Epithelial cell of alveolus of lung (primary cell): ENCODE results near the gene POLL. TPM values are rescaled to one million over a fixed set of nuclear protein-coding genes. Genes with fewer than 3 reads are reported as not detected.

ENCODE experiments used
- total RNA-seq: library from RNA; depleted of rRNA; stranded (reverse); fragments of >200 nt; gene quantifications from 2 replicates; pipeline ENCODE4 v1.2.1, GENCODE V29; 2015

POLL gene
- 16.0 and 31.5 TPM in 2 replicates for total RNA-seq

DNA sequence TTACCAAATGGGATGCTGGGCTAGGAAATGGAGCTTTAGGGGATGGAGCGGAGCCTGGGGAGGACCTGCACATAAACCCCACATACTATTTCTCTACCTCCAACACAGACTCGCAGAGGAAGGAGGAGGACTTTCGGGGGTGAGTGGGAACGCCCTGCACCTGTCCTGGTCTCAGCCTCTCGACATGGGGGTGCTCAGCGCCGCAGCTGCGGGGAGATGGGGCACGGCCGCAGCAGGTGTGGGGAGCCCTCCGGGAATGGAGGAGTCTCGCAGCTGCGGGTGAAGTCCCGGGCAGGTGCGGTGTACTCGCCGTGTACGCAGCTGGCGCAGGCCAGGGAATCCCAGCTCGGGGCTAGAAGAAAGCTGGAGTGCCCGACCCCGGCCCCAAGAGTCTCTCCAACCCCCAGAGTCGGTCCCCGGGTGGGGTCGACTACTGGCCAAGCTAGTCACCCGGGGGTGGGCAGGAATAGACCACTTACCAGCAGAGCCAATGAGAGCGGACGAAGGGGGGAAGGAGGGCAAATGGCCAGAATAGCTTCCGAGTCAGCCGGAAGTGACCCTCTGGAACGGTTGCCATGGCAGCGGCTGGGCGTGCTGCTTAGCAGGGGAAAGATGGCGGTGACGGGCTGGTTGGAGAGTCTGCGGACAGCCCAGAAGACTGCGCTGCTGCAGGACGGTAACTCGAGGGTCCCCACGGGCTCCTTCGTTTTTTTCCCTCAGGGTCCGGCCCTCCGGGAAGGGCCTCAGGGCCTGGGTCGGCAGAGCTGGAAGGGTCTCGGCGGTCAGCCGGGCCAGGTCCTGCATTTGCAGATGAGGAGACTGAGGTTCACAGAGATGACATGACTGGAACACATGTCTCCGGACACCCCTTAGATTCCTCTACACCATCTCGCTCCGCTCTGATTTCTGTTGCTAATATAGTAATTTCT is at the start of gene POLL, which contains the start of gene DPCD:
Gene POLL (minus strand): TSS at position 533 of the 929 bp plus-strand sequence. CDS start 897 bp downstream, outside the sequence.
Gene DPCD (plus strand): TSS at position 597 of the 929 bp plus-strand sequence. CDS start 16 bp downstream, at position 613.

Other genes starting within 250 kb of the POLL start
- gene BTRC, start 234.1 kb downstream of the POLL start, total RNA-seq, result 7.9 and 11.9 TPM in 2 replicates
- 36.3 and 40.8 TPM in 2 replicates for gene DPCD, start 64 bp upstream of the POLL start, total RNA-seq
- 13.6 and 20.3 TPM in 2 replicates for gene FBXW4, start 106.9 kb upstream of the POLL start, total RNA-seq
- not detected in 2 replicates for gene FGF8, start 187.9 kb upstream of the POLL start, total RNA-seq
- gene NPM3, start 195.2 kb upstream of the POLL start, total RNA-seq, result 51.5 and 124 TPM in 2 replicates
- 48.2 and 91.0 TPM in 2 replicates for gene OGA, start 230.2 kb upstream of the POLL start, total RNA-seq